Measurements from ENCODE around the gene LGR6.

Gene LGR6

DNA sequence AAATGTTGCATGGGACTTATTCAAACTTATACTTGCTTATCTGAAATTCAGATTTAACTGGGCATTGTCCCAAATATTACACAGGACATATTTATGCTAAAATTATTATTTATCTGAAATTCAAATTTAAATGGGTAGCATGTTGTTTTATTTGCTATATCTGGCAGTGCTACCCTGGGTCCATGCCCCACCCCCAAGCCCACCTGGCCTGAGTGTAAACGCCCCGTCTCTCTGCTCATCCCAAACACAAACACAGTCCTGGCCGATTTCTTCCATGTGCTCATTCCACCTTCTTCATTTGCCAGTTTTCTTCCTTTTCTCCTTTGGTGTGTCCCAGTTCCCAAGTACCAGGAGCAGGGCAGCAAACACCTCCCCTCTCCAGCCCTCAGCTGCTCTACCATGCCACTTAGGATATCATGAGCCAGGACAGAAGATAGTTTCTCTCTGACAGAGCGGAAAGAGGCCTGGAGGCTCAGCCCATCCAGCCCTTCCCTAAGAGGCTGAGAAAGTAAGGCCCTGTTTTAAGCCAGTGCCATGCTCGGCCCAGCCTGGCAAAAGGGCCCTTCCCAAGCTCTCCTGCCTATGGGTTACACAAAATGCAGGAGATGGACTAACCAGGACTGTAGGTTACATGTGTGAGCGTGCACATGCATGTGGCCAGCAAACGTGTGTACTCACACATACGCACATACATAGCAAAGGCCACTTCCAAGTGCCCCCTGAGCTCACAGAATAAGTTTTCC lies 78.7 kb downstream of the LGR6 start:
- no peak for DNase-seq

DNA sequence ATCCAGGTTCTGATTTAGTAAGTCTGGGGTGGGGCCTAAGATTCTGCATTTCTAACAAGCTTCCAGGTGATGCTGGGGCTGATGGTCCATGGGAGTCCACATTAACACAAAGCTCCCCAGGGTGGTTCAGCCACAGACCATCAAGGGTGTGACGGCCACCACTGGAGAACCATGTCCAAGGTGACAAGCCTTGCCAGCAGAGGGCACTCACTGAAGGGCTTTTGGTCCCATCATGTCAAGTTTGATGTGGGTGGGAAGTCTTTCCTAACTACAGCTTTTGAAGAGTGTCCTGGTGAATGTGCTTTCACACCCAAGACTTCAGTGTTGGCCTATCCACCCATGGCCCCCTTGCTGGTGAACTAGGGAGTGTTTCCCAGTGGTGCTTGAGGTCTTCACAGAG lies 81.0 kb downstream of the LGR6 start:
- DNase-seq, result no peak

DNA sequence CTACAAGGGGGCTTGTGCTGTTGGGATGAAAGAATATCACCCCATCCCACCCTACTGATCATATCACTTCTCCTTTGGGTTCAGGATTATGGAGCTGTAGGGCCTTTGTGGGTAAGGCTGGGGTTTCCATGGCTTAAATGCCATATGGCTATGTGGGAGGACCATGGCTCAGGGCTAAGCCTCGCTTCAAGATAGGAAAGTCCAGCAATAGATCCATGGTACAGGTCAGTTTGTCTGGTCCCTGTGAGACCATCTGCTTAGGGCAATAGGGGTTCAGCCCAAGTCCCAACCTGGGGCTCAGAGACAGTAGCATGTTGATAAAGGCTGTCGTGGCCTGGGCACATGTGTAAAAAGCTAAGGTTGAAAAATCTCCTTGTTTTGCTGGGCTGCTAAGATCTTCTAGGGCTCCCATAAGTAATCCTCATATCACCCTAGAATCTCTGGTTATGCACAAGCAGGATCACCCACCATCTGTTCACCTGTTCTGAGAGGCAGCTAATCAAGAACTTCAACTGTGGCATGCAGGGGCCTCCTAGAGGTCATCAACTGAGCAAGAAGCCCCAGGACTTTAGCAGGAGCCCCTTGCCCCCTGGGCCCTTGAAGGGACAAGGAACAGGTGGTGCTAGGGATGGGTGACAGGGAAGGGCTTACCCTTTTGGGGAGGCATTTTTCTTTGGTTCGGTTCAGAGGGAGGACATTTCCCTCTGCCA lies 81.6 kb downstream of the LGR6 start:
- DNase-seq, result no peak

DNA sequence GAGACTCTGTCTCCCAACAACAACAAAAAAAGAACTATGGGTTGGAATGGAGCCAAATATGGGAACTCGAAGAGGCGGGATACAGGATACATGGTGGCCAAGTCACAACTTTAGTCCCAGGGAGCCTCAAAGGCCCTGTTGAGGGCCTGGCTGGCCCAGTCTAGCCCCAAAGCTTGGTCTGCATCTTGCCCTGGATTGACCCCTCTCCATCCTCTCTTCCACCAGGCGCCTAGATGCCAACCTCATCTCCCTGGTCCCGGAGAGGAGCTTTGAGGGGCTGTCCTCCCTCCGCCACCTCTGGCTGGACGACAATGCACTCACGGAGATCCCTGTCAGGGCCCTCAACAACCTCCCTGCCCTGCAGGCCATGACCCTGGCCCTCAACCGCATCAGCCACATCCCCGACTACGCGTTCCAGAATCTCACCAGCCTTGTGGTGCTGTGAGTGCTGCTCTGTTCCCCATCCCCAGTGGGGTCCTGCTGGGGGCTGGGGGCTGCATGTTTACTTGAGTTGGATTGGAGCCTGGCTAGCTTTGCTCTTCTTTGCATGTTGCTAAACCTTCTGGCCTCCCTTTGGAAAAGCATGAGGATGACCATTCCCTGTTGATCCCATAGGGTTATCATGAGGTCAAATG lies 82.6 kb downstream of the LGR6 start:
- no peak for DNase-seq

DNA sequence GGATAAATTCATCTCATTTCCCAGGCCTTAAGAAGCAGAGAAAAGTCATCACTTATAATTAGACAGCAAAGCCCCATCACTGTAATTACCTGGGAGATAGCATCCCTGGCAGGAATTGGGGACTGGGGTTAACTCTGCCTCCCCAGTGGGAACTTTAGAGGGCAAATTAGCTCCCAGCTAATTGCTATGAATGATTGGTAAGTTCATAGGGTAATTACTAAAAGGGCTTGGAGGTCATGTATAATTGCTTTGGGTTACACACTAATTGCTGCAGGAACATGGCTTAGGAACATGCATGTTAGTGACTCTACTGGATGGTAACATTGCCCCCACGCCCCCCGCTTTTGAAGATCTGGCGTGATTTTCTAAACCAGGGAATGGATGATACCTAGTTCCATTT lies 83.3 kb downstream of the LGR6 start:
- DNase-seq, result no peak

DNA sequence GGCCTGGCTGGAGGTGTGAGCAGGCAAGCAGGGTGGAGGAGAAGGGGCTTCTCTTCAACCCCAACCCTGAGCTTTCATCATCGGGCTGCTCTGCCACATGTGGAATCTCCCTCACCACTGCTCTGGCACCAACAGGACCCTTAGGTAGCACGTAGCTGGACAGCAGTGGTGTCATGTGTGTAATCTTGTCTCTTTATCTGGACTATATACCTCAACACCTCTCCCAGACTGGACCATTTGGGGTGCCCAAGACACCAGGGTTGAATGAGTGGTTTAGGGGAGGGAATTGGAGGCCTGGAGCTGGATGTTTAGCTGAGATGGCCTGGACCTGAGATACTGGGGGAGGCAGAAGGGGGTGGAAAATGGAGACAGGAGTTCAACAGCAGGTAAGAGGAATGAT lies 85.2 kb downstream of the LGR6 start:
- no peak for DNase-seq

DNA sequence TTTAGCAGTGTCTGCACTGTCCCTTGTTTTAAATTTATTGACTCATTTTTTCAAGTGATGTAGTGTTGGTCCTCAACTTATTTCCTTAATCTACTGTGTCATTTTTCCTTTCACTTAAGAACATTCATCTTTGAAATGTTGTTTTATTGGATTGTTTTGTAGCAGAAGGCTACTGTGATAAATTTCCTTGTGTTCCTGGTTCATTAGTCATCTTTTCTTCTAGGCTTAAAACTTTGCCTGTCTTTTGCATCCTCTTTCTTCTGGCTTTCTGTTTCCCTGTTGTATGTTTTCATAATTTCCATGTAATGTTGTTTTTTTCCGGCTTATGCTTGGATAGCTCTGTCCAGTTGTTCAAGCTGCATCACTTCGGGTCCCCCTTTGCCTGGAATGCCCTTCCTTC lies 86.2 kb downstream of the LGR6 start:
- no peak for DNase-seq

DNA sequence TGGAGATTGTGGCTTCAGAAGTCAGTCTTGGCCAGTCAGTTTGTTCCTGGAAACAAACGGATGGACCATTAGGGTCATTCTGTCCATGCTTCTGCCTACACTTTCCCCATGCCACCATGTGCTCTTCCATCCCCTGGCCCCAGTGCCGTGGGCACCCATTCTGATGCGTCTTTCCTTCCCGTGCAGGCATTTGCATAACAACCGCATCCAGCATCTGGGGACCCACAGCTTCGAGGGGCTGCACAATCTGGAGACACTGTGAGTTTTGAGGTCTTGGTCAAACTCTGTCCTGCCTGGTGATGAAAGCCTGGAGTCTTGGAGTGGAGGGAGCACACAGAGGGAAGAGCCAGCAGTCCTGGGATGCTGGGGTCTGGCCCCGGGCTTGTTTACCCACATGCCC lies 87.0 kb downstream of the LGR6 start:
- no peak for DNase-seq

DNA sequence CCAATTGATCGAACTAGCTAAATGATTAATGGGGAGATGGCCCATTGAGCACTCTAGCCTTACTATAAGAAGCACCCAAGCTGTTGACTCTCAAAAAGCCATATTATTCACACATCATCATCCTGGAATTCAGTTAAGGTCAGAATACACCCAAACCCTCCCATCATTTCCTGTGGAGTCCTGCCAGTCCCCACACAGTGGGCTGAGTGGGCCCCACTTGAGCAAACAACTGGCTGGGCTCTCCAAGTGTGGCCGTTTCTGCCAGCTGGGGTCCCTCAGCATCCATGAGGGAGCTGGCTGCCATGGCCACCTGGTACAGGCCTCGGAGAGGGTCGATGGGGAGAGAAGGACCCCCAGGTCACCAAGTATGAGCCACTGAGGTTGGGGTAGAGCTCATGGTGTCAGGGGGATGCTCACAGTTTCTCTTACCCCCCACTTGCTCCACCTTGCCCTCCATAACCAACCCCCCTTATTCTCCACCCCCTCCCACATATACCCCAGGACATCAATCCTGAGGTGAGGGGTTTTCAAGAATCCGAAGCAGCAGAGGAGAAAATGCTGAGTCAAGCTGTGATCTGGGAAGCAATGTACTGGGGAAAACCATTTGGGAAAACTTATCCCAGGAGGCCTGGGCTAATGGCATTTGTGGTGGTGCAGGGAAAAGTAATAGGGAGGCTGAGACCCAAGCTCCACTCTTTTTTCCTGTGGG lies 87.9 kb downstream of the LGR6 start:
- DNase-seq, result no peak

DNA sequence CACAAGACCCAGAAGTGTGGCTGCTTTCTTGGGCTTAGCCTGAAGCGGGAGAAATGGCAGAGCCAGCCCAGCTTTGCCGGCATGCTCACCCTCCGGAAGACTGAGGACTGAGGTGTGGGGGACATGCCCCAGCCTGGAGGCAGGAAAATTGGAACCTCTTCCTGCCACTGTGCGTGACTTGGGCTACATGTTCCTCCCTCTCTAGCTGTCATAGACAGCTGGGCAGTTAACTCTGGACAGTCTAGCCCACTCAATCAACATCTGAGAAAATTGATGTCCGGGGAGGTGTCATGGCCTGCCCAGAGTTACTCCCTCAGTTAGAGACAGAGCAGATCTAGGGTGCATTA lies 88.4 kb downstream of the LGR6 start:
- DNase-seq, result no peak

DNA sequence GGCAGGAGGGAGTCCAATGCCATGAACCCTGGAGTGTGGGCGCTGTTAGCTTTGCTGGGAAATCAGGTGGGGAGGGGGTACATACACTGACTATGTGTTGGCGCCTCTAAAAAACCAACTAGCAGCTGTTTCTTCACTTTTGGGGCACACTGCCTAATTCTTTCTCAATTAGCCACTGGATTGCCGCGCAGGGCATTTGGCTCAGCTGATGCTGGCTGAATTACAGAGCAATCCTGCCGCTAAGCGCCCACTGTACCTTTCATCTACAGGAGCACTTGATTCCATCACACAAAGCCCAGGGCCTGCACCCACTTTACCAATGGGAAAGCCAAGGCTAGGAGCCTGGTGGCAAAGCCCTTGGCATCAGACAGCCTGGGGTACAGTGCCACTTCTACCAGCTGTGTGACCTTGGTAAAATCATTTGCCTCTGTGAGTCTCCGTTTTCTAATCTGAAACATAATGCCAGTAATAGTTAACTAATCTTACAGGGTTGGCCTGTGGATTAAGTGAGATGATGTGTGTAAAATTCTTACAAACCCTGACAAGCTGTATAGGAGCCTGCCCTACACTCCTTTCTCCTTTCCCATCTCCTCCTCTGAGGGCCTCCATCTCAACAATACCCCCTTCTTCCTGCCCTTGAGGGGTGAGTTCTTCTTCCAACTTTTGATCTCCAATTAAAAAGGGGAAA lies 89.1 kb downstream of the LGR6 start:
- DNase-seq, result no peak

DNA sequence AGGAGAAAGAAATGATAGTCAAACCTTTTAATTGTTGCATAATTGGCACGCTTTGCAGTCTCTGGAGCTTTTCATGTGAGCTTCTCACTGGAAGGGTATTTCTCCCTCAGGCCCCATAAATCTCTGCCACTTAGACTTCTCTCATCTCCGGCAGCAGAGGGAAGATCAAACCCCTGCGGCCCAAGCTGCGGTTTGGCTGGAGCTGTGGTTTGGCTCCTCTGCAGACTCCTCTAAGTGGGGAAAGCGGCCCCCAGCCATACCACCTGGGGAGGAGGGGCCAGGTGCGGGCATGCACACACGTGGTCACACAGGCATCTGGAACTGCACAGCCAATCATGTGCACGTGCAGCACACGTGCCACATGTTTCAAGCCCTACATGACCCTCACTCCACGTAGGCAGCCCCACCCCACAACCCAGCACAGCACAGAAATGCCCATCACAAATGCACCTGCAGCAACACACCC lies 89.8 kb downstream of the LGR6 start:
- no peak for DNase-seq

DNA sequence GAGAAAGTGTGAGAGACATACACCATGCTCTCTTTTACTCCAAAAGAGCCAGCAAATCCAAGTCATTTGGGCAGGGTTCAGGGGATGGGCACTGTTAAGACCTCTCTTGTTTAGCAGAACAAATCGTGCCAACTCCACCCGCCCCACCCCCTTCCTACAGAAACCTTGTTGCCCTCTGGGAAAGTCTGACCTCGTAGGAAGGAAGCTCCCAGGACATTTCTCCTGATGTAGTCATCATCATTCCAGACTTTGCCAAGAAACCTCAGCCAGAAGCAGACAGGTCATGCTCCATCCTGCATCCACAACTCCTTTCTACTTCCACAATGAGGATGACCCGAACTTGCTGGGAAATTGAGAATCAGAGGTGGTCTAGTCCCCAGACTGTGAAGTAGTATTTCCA lies 90.4 kb downstream of the LGR6 start:
- no peak for DNase-seq

DNA sequence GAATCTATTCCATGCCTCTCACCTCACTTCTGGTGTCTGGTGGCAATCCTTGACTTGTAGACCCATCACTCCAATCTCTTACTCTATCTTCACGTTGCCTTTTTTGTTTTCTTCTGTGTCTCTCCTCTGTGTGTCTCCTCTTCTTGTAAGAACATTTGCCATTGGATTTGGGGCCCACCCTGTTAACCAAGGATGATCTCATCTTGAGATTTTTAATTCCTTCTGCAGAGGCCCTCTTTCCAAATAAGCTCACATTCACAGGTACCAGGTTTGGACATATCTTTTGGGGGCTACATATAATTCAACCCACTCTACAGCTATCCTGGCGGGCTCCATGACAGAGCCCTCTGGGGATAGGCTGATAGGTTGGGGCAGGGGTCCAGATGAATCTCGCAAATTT lies 92.3 kb downstream of the LGR6 start:
- no peak for DNase-seq

DNA sequence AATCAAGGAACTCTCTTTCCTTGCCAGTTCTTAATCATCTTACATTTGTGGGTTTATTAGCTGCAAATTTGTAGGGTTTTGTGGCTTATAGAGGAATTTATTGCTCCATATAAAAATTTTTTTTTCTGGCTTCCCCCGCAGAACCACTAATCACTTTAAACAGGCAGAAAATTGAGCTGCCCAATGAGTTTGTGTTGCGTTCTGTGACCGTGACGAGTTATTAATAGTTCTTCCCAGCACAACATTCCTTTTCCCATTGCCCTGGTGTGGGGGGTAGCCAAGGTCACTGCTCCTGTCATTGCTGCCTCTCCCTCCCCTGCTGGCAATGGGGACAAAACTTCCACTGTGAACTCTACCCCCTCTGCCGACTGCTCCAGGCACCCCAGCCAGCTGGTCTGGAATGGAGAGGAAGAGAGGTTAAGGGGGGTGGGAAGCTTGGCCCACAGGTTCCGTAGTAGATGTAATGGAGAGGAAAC lies 93.1 kb downstream of the LGR6 start:
- DNase-seq, result no peak

DNA sequence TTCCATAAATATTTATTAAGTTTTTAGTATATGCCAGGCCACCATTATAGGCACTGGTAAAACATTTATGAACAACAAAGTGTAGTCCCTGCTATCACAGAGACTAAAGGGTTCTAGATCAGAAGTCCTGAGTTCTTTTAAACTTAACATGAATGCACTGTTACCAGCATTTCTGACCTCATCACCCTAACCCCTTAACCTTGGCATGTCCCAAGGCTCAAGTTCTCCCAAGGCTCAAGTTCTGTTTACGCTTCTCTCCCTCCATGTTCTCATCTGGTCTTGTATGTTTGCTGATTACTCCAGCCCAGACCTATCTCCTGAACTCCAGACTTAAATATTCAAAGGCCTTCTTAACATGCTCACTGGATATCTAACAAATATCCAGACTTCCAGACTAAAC lies 93.6 kb downstream of the LGR6 start:
- no peak for DNase-seq

DNA sequence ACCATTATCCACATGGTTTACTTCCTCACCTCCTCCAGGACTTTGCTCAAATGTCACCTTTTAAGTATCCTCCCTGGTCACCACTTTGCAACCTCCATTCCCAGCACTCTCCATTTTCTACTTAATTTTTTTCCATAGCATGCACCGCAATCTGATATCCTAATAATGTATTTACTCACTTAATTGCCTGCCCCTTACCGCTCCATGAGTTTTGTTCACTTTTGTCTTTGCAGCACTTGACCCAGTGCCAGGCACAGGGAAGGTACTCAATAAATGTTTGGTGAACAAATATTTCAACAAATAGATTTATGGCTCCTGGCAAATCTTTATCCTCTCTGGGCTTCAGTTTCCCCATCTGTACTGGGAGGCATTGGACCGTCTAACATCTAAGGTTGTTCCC lies 94.6 kb downstream of the LGR6 start:
- DNase-seq, result no peak

DNA sequence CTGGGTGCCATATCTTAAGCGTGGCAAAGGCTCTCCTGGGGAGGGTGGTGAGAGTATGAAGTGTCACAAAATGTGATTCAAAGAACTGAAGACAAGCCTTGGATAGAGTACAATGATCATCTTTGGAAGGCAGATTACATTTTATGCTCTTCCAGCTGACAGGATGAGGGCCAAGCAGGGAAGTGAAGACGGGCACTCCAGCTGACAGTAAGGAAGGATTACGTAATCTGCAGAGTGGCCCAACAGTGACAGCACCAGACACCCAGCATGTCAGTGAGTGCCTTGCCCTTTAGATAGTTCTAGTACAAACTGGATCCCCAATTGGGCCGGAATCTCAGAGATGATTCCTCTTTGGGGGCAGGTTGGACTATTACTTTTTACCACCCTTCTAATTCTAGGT lies 95.4 kb downstream of the LGR6 start:
- no peak for DNase-seq

DNA sequence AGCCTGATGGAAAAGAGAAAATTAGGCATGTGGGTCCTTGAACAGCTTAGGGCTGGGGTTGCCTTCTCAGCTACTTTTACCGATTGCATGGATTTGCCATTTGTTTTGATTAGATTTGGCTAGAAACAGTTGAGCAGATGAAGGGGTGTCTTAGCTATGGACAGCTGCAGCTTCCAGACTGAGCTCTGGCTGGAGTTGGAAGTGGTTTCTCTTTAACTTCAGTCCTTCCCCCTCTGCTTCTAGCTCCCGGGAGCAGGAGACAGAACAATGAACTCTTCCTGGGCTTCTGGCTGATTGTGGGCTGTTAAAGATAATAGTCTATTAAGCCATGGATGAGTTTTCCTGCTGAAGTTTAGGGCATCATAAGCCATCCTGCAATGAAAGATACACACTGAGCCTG lies 97.4 kb downstream of the LGR6 start:
- DNase-seq, result no peak

DNA sequence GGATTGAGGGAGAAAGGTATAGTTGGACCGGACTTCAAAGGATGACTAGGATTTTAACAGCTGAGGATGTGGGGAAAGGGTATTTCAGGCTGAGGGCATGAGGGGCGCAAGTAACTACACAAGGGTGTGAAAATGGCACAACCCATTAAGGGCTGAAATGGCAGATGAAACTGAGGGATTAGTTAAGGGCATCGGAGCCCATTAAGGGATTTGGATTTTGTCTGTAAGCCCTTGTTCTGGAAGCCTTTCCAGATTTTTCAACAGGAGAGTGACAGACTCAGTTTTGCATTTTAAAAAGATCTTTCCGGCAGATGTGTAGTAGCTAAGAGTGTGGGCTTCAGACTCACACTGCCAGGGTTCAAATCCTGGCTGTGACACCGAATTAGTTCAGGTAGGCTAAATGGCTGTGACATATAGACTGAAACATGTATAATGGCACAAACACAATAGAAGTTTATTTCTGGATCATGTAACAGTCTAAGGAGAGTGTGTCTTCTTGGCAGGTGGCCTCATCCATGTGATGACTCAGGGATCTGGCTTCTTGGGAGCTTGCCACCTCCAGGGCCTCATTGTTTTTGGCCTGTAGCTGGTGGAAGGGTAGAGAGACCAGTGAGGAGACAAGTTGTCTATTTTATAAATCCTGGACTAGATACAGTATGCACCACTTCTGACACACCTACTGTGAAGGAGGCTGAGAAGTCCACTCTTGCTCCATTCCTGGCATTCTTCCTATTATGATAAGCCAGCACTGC lies 98.5 kb downstream of the LGR6 start:
- DNase-seq, result no peak

DNA sequence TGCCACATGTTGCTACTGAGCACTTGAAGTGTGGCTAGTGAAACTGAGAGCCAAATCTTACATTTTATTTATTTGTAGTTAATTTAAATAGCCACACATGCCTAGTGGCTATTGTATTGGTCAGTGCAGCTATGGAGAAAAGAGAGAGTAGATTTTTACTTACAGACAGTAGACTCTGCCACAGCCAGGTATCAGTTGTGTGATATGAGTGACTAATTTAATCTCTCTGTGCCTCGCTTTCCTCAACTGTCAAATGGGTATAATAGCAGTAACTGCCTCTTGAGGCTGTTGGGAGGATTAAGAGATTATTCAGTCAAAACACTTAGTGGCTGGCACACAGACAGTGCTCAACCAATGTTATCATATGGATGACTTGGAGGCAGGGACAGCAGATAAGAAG lies 99.2 kb downstream of the LGR6 start:
- no peak for DNase-seq

DNA sequence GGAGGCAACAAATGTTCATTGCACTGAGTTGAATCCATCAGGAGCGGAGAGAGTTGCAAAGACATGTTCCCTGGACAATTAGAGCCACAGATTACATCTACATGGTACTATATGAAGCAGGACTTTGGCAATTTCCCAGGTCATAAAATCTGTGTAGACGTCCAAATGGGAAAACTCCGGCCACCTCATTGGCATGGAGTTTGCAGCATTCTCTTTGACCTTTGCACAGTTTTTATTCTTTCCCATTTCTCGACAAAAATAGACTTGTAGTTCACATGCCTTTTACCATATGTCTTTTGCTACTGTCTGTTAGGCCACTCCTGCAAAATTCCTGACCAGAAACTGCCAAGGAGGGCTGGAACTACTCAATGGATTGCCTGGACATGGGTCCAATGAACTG lies 100.0 kb downstream of the LGR6 start:
- no peak for DNase-seq
